Liver (tissue), 9 donors: ENCODE measurements around the gene ZNF296. TPM values are rescaled to one million over a fixed set of nuclear protein-coding genes. Genes with fewer than 3 reads are reported as not detected.

Experiments
- DNase-seq: peaks from one replicate; pipeline ENCODE4 v3.0.0-alpha.2; 2017; ENCODE audit warnings: low spot score
- H3K27ac ChIP-seq, 2 donors: one replicate each; pipeline ENCODE4 v1.7.0; 2013; ENCODE audit warnings: inconsistent platforms in 2 of 2, low read length in 2 of 2, control low read depth in 1 of 2, low read depth in 1 of 2, mild to moderate bottlenecking in 1 of 2
- H3K27me3 ChIP-seq, 4 donors: one replicate each; pipeline versions ENCODE4 v1.6.1 to v1.7.0; 2013; ENCODE audit warnings: low read length in 3 of 4, inconsistent platforms in 1 of 4, mild to moderate bottlenecking in 1 of 4, moderate library complexity in 1 of 4; ENCODE audit not compliant: control insufficient read depth in 4 of 4, insufficient read depth in 4 of 4
- H3K36me3 ChIP-seq, 4 donors: one replicate each; pipeline versions ENCODE4 v1.6.1 to v1.7.0; 2013; ENCODE audit warnings: low read length in 3 of 4, mild to moderate bottlenecking in 3 of 4, low read depth in 1 of 4, moderate library complexity in 1 of 4; ENCODE audit not compliant: control insufficient read depth in 4 of 4, insufficient read depth in 3 of 4
- H3K4me1 ChIP-seq, 4 donors: one replicate each; pipeline versions ENCODE4 v1.6.1 to v1.7.0; 2013; ENCODE audit warnings: low read length in 3 of 4, mild to moderate bottlenecking in 3 of 4, moderate library complexity in 1 of 4; ENCODE audit not compliant: control insufficient read depth in 4 of 4, insufficient read depth in 4 of 4
- H3K4me3 ChIP-seq, 3 donors: one replicate each; pipeline versions ENCODE4 v1.6.1 to v1.7.0; 2013; ENCODE audit warnings: low read length in 3 of 3, control low read depth in 1 of 3, low read depth in 1 of 3, mild to moderate bottlenecking in 1 of 3
- H3K9ac ChIP-seq, 2 donors: one replicate each; pipeline ENCODE4 v1.7.0; 2013; ENCODE audit warnings: low read length in 2 of 2, mild to moderate bottlenecking in 2 of 2, moderate library complexity in 2 of 2, control low read depth in 1 of 2, low read depth in 1 of 2
- H3K9me3 ChIP-seq, 4 donors: one replicate each; pipeline versions ENCODE4 v1.6.1 to v1.7.0; 2013; ENCODE audit warnings: low read length in 3 of 4; ENCODE audit not compliant: control insufficient read depth in 4 of 4
- ATF3 ChIP-seq: IDR thresholded peaks from 2 replicates; pipeline ENCODE4 v1.6.1; 2016; ENCODE audit warnings: antibody characterized with exemption
- CTCF ChIP-seq: fragments of 150-350 bp; IDR thresholded peaks from 2 replicates; pipeline ENCODE4 v1.5.1; 2017; ENCODE audit warnings: improper control_type of control experiment, low read depth, low read length; ENCODE audit not compliant: missing input control
- EGR1 ChIP-seq, 2 donors: IDR thresholded peaks; 2 replicates each; pipeline ENCODE4 v1.6.1; 2016 to 2018; ENCODE audit warnings: antibody characterized with exemption in 2 of 2, low read depth in 2 of 2
- FOXA2 ChIP-seq: IDR thresholded peaks from 2 replicates; pipeline ENCODE4 v1.6.1; 2016; ENCODE audit warnings: antibody characterized with exemption
- GABPA ChIP-seq, 2 donors: IDR thresholded peaks in 1 of 2; conservative IDR thresholded peaks in 1 of 2; 2 replicates each; pipeline ENCODE4 v1.6.1; 2016; ENCODE audit warnings: antibody characterized with exemption in 2 of 2, mild to moderate bottlenecking in 1 of 2, moderate library complexity in 1 of 2
- HNF4A ChIP-seq, 2 donors: conservative IDR thresholded peaks; 2 replicates each; pipeline ENCODE4 v1.6.1; 2016; ENCODE audit warnings: antibody characterized with exemption in 2 of 2, mild to moderate bottlenecking in 2 of 2
- HNF4G ChIP-seq: IDR thresholded peaks from 2 replicates; pipeline ENCODE4 v1.6.1; 2016; ENCODE audit warnings: antibody characterized with exemption
- JUND ChIP-seq, 2 donors: IDR thresholded peaks; 2 replicates each; pipeline ENCODE4 v1.6.1; 2016; ENCODE audit warnings: antibody characterized with exemption in 2 of 2
- MAX ChIP-seq: IDR thresholded peaks from 2 replicates; pipeline ENCODE4 v1.6.1; 2016; ENCODE audit warnings: antibody characterized with exemption
- NR2F2 ChIP-seq: IDR thresholded peaks from 2 replicates; pipeline ENCODE4 v1.6.1; 2016; ENCODE audit warnings: antibody characterized with exemption
- RAD21 ChIP-seq, 2 donors: IDR thresholded peaks; 2 replicates each; pipeline ENCODE4 v1.6.1; 2016; ENCODE audit warnings: antibody characterized with exemption in 2 of 2, mild to moderate bottlenecking in 2 of 2
- REST ChIP-seq: IDR thresholded peaks from 2 replicates; pipeline ENCODE4 v1.6.1; 2016; ENCODE audit warnings: antibody characterized with exemption, mild to moderate bottlenecking
- RXRA ChIP-seq, 2 donors: IDR thresholded peaks; 2 replicates each; pipeline ENCODE4 v1.6.1; 2017 to 2018; ENCODE audit warnings: antibody characterized with exemption in 2 of 2, mild to moderate bottlenecking in 1 of 2
- SP1 ChIP-seq: IDR thresholded peaks from 2 replicates; pipeline ENCODE4 v1.6.1; 2018; ENCODE audit warnings: antibody characterized with exemption, mild to moderate bottlenecking
- TAF1 ChIP-seq: conservative IDR thresholded peaks from 2 replicates; pipeline ENCODE4 v1.6.1; 2016; ENCODE audit warnings: antibody characterized with exemption, mild to moderate bottlenecking
- YY1 ChIP-seq: IDR thresholded peaks from 2 replicates; pipeline ENCODE4 v1.6.1; 2016; ENCODE audit warnings: antibody characterized with exemption, mild to moderate bottlenecking
- ZBTB33 ChIP-seq: IDR thresholded peaks from 2 replicates; pipeline ENCODE4 v1.6.1; 2016; ENCODE audit warnings: antibody characterized with exemption
- WGBS: extraction: QIAGEN DNeasy Blood & Tissue Kit; methylation state at CpG from one replicate; pipeline ENCODE4 v1.1.7; 2013; 5-methylcytosine and 5-hydroxymethylcytosine counted together
- polyA plus RNA-seq, 2 donors: library from polyadenylated mRNA; stranded (reverse) in 1 of 2; unstranded in 1 of 2; fragments of 200-250 nt in 1 of 2; fragments of >200 nt in 1 of 2; fragmentation: Nextera tagmentation in 1 of 2; extraction: Ambion mirVana in 1 of 2; gene quantifications; one replicate each; pipeline versions ENCODE4 v1.2.1 to v1.2.3, GENCODE V29; 2013 to 2015
- total RNA-seq, 2 donors: library from RNA; depleted of rRNA; stranded (reverse); fragments of >200 nt; gene quantifications; one replicate each; pipeline ENCODE4 v1.2.3, GENCODE V29; 2014
- donor health status: healthy.
- donor health status: healthy.
- donor health status: healthy.
- donor health status: healthy.
- donor health status: healthy.

Gene ZNF296
- total and polyA plus RNA-seq, 4 donors = 0.16 to 0.42 (median 0.17) TPM; not detected in 1

- Histone ChIP-seq H3K9ac (no peak overlapping the region), H3K9me3 (no peaks in the 10 kb centered on the region), H3K4me3 (no peak overlapping the region), H3K27me3 (no peaks in the 10 kb centered on the region), H3K27ac (no peak overlapping the region), H3K36me3 (peaks cover 28 to 51% (median 34%) of the 10 kb centered on the region in 4 donors), H3K4me1 (no peaks in the 10 kb centered on the region)
- no peak for TF ChIP-seq GABPA (IDR thresholded peaks at IDR 0.05 in 1 of 2, conservative IDR thresholded peaks at IDR 0.05 in 1 of 2)
- DNase-seq = no peak
- 80% methylated on average over 13 of the region's 13 CpGs for WGBS
Measured at GRCh38 chr19:45069056-45069455, 7.2 kb downstream of the ZNF296 start.

DNA sequence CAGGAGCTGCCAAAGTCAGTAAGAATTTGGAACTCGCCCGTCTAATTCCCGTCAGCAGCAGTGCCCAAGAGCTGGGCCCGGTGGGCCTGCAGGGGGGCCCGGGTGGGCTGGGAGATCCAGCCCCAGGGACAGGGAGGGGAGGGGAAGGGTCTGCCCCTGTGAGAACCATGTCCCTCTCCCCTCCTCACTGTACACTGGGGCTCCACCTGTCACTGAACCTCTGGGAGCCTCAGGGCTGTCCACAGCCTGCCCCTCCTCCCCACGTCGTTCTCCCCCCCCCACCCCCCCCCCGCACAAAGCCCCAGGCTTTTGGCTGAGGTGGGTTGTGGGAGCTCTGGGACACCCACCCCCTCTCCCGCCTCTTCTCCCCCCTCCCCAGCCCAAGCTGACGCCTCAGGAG is 8.2 kb downstream of the ZNF296 start:
- H3K9ac ChIP-seq = no peak overlapping the region
- 89% methylated on average over 10 of the region's 10 CpGs for WGBS
- H3K27me3 ChIP-seq = no peaks in the 10 kb centered on the region
- H3K27ac ChIP-seq = no peak overlapping the region
- peaks cover 32 to 57% (median 39%) of the 10 kb centered on the region in 4 donors for H3K36me3 ChIP-seq
- no peaks in the 10 kb centered on the region for H3K4me1 ChIP-seq
- no peak for DNase-seq
- TF ChIP-seq SP1 = no peak
- no peak for TF ChIP-seq ATF3
- no peak for TF ChIP-seq HNF4G
- no peak for TF ChIP-seq NR2F2
- TF ChIP-seq HNF4A (conservative IDR thresholded peaks at IDR 0.05) = no peak
- TF ChIP-seq CTCF = no peak
- no peak for TF ChIP-seq RAD21 (IDR thresholded peaks at IDR 0.05)
- TF ChIP-seq MAX = no peak
- TF ChIP-seq GABPA (IDR thresholded peaks at IDR 0.05 in 1 of 2, conservative IDR thresholded peaks at IDR 0.05 in 1 of 2) = no peak
- no peak for TF ChIP-seq FOXA2
- no peak for TF ChIP-seq YY1
- no peak for TF ChIP-seq TAF1
- no peak for TF ChIP-seq REST
- TF ChIP-seq ZBTB33 = no peak
- TF ChIP-seq JUND (IDR thresholded peaks at IDR 0.05) = no peak
- TF ChIP-seq EGR1 (IDR thresholded peaks at IDR 0.05; ENCODE audit: low read depth in 2 of 2) = no peak
- TF ChIP-seq RXRA (IDR thresholded peaks at IDR 0.05) = no peak
- H3K9me3 ChIP-seq = no peaks in the 10 kb centered on the region
- H3K4me3 ChIP-seq = no peak overlapping the region
